Stomach smooth muscle (tissue), 2 donors: ENCODE data around the gene CFAP74.

ENCODE experiments used
- H3K27ac ChIP-seq: one replicate; pipeline ENCODE4 v1.7.0; 2013; ENCODE audit warnings: mild to moderate bottlenecking, low read length, inconsistent platforms
- H3K27me3 ChIP-seq, 2 donors: one replicate each; pipeline ENCODE4 v1.7.0; 2013; ENCODE audit warnings: low read length in 2 of 2; ENCODE audit not compliant: insufficient read depth in 2 of 2, control insufficient read depth in 1 of 2
- H3K36me3 ChIP-seq, 2 donors: one replicate each; pipeline ENCODE4 v1.7.0; 2013; ENCODE audit warnings: low read length in 2 of 2; ENCODE audit not compliant: control insufficient read depth in 2 of 2, insufficient read depth in 2 of 2
- H3K4me1 ChIP-seq: one replicate; pipeline ENCODE4 v1.7.0; 2013; ENCODE audit warnings: low read length; ENCODE audit not compliant: control insufficient read depth, insufficient read depth
- H3K4me3 ChIP-seq, 2 donors: one replicate each; pipeline ENCODE4 v1.7.0; 2013; ENCODE audit warnings: low read length in 2 of 2
- H3K9ac ChIP-seq, 2 donors: one replicate each; pipeline ENCODE4 v1.7.0; 2013; ENCODE audit warnings: low read length in 2 of 2, mild to moderate bottlenecking in 1 of 2
- H3K9me3 ChIP-seq, 2 donors: one replicate each; pipeline ENCODE4 v1.7.0; 2013; ENCODE audit warnings: low read length in 2 of 2; ENCODE audit not compliant: control insufficient read depth in 2 of 2
- donor health status: healthy.
- donor health status: Pancreatic carcinoma.

The CFAP74 gene

DNA sequence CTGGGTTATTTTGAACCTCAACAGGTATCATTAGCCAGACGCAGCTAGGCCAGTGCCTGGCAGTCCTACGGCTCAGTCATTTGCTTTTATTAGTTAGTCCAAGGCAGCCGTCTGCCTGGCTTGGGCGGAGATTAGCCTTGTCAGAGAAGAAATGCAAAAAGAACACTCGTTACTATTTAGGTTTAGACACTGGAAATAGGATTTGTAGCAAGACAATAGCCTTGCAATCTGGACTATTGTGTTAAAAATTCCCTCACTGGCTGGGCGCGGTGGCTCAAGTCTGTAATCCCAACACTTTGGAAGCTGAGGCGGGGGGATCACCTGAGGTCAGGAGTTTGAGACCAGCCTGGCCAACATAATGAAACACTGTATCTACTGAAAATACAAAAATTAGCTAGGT, 35.7 kb upstream of the CFAP74 start:
- Histone ChIP-seq H3K9me3 (peaks cover 0 to 7% of the 10 kb centered on the region in 2 donors), H3K4me3 (no peak overlapping the region), H3K4me1 (no peaks in the 10 kb centered on the region), H3K27ac (no peak overlapping the region), H3K27me3 (peaks cover 5 to 6% of the 10 kb centered on the region in 2 donors), H3K36me3 (no peaks in the 10 kb centered on the region), H3K9ac (no peak overlapping the region)

DNA sequence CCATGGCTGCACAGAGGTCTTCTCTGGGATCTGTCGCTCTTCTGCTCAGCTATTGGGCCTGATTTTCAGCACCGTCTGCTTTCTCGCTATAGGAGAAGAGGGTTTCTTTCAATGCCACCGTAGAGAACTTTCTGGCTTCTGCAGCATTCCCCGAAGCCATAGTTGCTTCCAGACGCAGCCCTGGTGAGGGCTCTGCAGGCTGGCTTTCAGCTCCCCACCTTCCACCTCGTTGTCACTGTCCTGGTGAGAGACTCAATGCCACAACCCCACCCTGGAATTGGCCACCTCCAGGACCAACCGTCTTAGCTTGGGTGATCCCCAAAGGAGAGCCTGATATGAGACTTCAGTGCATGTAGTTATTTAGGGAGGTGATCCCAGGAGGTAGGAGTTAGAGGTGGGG, 34.6 kb upstream of the CFAP74 start:
- Histone ChIP-seq H3K27ac (no peak overlapping the region), H3K9me3 (peaks cover 0 to 7% of the 10 kb centered on the region in 2 donors), H3K27me3 (peaks cover 5 to 6% of the 10 kb centered on the region in 2 donors), H3K36me3 (no peaks in the 10 kb centered on the region), H3K4me1 (no peaks in the 10 kb centered on the region), H3K4me3 (no peak overlapping the region), H3K9ac (no peak overlapping the region)

DNA sequence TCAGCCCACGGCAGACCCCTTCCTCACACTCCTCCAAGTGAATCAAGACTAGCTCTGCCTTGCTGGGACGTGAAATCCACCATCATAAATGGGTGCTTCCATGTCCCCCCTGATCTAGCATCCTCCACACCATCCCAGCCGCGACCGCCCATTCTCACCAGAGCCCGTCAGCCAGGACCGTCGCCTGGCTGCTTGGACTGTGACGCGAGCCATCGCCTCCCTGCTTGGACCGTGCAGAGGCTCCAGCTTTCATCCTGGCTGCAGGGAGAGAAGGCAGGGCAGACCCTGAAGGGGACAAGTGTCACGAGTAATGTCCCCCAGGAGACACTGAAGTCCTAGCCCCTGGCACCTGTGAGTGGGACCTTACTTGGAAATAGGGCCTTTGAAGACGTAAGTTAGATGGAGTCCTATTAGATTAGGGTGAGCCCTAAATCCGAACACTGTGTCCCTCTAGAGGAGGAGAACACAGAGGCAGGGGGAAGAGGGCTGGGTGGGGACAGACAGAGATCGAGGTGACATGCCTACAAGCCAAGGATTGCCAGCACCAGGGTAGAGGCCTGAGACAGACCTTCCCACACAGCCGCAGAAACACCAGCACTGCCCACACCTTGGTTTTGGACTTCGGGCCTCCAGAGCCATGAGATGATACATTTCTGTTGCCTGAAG, 33.9 kb upstream of the CFAP74 start:
- Histone ChIP-seq H3K9ac (no peak overlapping the region), H3K27me3 (peaks cover 5 to 6% of the 10 kb centered on the region in 2 donors), H3K9me3 (peaks cover 0 to 7% of the 10 kb centered on the region in 2 donors), H3K4me1 (no peaks in the 10 kb centered on the region), H3K36me3 (no peaks in the 10 kb centered on the region), H3K4me3 (no peak overlapping the region), H3K27ac (no peak overlapping the region)

DNA sequence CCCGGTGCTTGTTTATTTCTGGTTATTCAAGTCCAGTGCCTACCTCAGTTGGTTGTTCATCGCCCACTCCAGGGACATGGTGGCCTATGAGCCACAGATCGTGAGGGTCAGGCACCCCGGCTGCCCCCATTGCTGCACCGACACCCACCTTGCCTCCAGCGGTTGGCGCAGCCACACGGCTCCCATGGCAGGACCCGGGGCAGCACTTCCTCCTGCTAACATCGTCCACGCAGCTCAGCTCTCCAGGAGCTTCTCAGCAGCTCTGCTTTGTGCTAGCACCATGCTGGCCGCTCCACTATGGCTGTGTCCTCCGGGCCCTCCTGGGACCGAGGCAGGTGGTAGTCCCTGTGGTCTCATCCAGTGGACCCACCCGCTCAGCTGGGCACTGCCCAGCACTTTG, 32.7 kb upstream of the CFAP74 start:
- Histone ChIP-seq H3K4me1 (no peaks in the 10 kb centered on the region), H3K27ac (no peak overlapping the region), H3K9ac (no peak overlapping the region), H3K27me3 (peaks cover 5 to 6% of the 10 kb centered on the region in 2 donors), H3K36me3 (no peaks in the 10 kb centered on the region), H3K9me3 (peaks cover 0 to 7% of the 10 kb centered on the region in 2 donors), H3K4me3 (no peak overlapping the region)

DNA sequence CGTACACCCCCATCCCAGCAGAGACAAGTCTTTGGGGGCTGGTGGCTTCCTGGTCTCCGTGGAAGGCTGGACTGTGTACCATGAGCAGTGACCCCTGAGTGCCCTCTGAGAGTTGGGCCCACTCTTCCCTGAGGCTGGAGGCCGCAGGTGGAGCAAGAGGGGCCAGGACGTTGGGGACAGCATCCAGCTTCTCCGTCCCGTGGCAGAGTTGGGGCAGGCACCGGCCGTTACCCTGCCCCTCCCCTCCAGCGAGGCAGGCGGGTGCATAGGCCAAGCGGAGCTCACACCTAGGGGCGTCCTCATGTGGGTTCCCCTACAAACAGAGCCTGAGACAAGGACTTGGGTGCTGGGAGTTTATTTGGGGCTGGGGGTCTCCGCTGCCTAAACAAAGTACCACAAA, 29.6 kb upstream of the CFAP74 start:
- Histone ChIP-seq H3K9ac (no peak overlapping the region), H3K27ac (no peak overlapping the region), H3K36me3 (no peaks in the 10 kb centered on the region), H3K27me3 (peaks cover 2 to 5% of the 10 kb centered on the region in 2 donors), H3K9me3 (peaks cover 0 to 2% of the 10 kb centered on the region in 2 donors), H3K4me3 (no peak overlapping the region), H3K4me1 (no peaks in the 10 kb centered on the region)

DNA sequence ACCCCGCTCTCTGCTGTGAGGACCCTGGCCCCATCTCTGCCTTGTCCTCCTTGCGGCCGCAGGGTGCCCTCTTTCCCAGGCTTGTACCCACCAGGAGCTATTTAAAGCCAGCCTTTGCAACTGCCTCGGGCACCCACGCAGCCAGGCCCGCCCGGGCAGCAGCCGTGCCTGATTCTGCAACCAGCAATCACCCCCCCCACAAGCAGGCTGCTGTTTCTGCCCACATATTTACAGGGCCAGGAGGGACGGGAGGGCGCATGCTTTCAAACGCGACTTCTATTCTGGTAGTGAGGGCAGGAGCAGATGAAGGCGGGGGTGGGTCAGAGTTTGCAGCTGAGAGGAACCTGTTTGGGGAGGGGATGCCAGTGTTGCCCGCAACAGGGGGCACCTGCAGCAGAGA, 29.2 kb upstream of the CFAP74 start:
- H3K27me3 ChIP-seq, result peaks cover 2 to 5% of the 10 kb centered on the region in 2 donors
- H3K36me3 ChIP-seq, result no peaks in the 10 kb centered on the region
- H3K9me3 ChIP-seq, result peaks cover 0 to 1% of the 10 kb centered on the region in 2 donors
- no peak overlapping the region for H3K4me3 ChIP-seq
- no peaks in the 10 kb centered on the region for H3K4me1 ChIP-seq
- H3K9ac ChIP-seq, result no peak overlapping the region
- no peak overlapping the region for H3K27ac ChIP-seq

DNA sequence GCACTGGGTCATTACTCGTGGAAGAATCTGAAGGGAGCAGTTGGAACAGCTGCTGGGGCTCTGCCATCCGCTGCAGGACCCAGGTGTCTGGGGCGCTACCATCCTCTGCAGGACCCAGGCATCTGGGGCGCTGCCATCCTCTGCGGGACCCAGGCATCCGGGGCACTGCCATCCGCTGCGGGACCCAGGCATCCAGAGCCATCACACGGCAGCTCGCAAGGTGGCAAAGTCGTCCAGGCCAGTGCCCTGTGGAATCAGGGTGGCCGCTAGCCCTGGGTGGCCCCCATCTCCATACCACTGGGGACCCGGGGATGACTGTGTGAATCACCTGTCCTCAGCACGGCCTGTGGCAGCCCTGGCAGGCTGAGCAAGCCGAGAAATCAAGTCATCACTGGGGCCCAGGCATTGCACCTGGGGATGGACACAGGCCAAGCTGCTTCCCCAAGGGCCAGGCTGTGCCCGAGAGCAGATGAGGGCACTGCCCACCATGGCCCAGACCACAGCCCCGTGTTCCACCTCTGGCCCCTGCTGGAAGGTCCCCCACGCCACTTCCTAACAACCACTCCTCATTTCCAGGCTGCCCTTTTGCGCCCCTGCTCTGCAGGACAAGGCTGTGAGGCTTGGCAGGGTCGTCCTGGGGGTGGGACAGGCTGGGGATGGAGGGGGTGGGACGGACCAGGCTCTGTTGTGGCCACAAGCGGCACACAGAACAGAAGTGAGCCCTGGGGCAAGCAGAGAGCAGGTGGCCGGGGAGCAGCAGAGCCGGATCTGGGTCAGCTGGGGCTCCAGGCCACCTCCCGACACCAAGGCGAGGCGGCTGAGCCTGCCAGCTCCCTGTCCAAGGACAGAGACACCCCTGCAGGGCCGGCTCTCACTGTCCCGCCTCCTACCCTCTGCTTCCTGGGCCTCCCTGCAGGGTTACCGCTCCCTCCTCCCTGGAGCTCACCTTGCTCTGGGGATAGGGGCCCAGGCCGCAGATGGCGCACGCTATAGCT, 28.3 kb upstream of the CFAP74 start:
- Histone ChIP-seq H3K4me1 (no peaks in the 10 kb centered on the region), H3K4me3 (no peak overlapping the region), H3K9ac (no peak overlapping the region), H3K27me3 (peaks cover under 1 to 5% of the 10 kb centered on the region in 2 donors), H3K9me3 (no peaks in the 10 kb centered on the region), H3K36me3 (no peaks in the 10 kb centered on the region), H3K27ac (no peak overlapping the region)

DNA sequence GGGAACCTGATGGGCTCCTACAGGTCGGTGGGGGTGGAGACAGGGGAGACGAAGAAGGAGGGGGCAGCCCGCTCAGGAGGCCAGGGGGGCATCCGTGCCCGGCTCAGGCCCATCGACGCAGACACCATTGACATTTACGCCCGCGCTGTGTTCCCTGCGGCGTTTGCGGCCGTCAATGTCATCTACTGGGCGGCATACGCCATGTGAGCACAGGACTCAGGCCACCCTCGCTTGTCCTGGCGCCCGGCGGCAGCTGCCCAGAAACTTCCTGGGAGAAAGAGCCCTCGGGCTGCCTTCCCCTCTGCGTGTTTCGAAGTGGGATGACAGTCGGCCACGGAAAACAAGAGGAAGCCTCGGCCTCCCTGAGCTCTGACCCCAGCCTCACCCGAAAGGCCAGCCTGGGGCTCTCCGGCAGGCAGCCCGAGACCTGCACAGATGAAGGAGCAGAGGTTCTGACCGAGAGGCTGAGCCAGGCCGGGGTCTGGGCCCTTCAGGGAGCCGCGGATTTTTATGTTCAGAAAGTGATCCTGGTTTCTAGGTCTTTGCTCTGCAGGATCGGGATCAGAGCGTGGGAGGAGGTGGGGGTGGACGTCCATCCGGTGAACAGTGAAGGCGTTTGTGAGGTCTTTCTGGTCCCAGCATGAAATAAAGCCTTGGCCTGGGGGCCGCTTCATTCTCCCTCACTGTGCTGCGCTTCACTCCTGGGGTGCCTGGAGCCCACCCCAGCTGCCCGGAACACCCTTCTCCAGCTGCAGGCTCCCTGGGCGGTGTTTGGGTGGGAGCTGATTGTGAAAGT, 26.7 kb upstream of the CFAP74 start:
- Histone ChIP-seq H3K36me3 (no peaks in the 10 kb centered on the region), H3K4me1 (peaks cover 5% of the 10 kb centered on the region), H3K27me3 (peaks cover 5 to 8% of the 10 kb centered on the region in 2 donors), H3K4me3 (no peak overlapping the region), H3K27ac (no peak overlapping the region), H3K9me3 (no peaks in the 10 kb centered on the region), H3K9ac (no peak overlapping the region)

DNA sequence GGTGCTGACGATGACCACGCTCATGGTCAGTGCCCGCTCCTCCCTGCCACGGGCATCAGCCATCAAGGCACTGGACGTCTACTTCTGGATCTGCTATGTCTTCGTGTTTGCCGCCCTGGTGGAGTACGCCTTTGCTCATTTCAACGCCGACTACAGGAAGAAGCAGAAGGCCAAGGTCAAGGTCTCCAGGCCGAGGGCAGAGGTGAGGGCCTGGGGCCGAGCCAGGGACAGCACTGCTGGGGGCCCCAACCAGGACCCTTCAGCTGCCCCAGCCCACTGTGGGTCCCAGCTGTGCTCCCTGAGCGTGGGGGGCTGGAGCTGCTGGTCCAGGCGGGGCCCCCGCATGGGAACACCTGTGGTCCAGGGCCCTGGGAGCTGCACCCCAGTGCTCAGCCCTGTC, 26.0 kb upstream of the CFAP74 start:
- H3K9ac ChIP-seq, result no peak overlapping the region
- H3K9me3 ChIP-seq, result no peaks in the 10 kb centered on the region
- H3K27me3 ChIP-seq, result peaks cover 7 to 11% of the 10 kb centered on the region in 2 donors
- no peaks in the 10 kb centered on the region for H3K36me3 ChIP-seq
- H3K27ac ChIP-seq, result no peak overlapping the region
- H3K4me1 ChIP-seq, result peaks cover 6% of the 10 kb centered on the region
- H3K4me3 ChIP-seq, result no peak overlapping the region

DNA sequence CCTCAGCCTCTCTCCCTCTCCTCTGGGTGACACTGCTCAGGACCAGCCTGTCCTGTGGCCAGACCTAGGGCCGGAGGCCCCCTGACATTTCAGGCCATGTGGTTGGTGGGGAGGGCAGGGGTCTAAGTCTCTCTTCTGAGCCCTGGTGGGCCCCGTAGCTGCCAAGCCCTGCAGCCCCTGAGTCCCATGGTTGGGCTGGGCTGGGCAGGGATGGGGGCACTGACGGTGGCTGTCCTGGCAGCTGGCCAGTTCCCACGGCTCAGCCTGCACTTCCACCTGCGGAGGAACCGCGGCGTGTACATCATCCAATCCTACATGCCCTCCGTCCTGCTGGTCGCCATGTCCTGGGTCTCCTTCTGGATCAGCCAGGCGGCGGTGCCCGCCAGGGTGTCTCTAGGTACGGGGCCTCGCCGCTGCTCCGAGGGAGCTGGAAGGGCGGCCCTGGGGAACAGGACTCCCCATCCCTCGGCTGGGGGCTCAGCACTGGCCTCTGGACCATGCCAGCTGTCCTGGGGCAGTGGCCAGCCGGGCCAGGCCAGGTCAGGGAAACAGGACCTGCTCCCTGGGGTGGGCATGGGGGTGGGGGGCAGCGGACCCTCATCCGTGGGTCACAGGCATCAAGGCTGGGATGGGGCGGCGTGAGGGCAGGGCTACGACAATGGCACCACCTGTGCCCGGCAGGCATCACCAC, 25.4 kb upstream of the CFAP74 start:
- Histone ChIP-seq H3K36me3 (no peaks in the 10 kb centered on the region), H3K4me1 (peaks cover 6% of the 10 kb centered on the region), H3K9ac (no peak overlapping the region), H3K4me3 (no peak overlapping the region), H3K27ac (no peak overlapping the region), H3K27me3 (peaks cover 10 to 16% of the 10 kb centered on the region in 2 donors), H3K9me3 (no peaks in the 10 kb centered on the region)
